GM10266 (cell line): ENCODE data around the gene IRX1.
A peak's percentile ranks its signal among the peaks of the same experiment; 100 is the strongest.

ENCODE experiments used
- DNase-seq: peaks from one replicate; pipeline ENCODE4 v3.0.0; 2012; ENCODE audit errors: extremely low spot score
- TF ChIP-seq, protein P1 (sequence below): IDR thresholded peaks from 2 replicates; pipeline ENCODE4 v1.5.1; 2012; ENCODE audit warnings: mild to moderate bottlenecking, low read depth; ENCODE audit not compliant: control insufficient read depth, insufficient read depth; ENCODE audit errors: missing control alignments

IRX1 gene

DNA sequence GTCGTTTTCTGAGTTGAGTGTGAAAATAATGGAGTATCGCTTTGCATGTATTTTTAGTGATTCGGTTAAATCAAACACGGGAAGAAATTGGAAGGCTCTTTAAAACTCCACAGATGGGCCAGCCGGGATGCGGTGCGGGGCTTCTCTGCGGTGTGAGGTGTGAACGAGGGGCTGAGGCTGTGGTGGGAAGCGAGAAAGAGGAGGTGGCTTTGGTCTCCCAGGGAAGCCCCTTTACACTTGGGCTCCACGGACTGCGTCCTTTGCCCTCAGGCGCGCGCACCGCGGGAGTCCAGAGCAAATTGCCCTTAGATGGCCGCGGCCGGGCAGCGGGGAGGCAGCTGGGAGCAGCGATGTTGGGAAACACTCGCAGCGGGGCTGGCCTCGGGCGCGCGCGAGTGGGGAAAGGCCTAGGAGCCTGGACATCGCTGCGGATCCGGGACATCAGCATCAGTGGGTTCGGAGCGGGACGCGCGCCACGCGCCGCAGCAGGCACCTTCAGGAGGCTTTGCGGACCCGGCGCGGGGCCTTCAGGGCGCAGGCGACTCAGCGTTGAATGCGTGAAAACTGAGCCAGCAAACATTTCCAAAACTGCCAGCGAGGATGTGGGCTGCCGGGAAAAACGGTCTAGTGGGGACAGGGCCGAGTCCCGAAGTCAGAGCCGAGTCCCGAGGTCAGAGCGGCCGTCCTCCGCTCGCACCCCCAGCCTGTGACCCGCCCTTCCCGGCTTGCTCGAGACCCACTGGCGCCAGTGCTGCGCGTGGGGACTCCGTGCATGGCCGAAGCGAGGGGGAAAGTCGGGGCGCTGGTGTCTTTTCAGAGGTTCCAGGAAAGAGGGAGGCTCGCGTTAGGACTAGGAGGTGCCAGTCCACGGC lies 6.5 kb downstream of the IRX1 start:
- DNase-seq = no peak
- TF ChIP-seq, protein P1, sequence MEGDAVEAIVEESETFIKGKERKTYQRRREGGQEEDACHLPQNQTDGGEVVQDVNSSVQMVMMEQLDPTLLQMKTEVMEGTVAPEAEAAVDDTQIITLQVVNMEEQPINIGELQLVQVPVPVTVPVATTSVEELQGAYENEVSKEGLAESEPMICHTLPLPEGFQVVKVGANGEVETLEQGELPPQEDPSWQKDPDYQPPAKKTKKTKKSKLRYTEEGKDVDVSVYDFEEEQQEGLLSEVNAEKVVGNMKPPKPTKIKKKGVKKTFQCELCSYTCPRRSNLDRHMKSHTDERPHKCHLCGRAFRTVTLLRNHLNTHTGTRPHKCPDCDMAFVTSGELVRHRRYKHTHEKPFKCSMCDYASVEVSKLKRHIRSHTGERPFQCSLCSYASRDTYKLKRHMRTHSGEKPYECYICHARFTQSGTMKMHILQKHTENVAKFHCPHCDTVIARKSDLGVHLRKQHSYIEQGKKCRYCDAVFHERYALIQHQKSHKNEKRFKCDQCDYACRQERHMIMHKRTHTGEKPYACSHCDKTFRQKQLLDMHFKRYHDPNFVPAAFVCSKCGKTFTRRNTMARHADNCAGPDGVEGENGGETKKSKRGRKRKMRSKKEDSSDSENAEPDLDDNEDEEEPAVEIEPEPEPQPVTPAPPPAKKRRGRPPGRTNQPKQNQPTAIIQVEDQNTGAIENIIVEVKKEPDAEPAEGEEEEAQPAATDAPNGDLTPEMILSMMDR = no peak

DNA sequence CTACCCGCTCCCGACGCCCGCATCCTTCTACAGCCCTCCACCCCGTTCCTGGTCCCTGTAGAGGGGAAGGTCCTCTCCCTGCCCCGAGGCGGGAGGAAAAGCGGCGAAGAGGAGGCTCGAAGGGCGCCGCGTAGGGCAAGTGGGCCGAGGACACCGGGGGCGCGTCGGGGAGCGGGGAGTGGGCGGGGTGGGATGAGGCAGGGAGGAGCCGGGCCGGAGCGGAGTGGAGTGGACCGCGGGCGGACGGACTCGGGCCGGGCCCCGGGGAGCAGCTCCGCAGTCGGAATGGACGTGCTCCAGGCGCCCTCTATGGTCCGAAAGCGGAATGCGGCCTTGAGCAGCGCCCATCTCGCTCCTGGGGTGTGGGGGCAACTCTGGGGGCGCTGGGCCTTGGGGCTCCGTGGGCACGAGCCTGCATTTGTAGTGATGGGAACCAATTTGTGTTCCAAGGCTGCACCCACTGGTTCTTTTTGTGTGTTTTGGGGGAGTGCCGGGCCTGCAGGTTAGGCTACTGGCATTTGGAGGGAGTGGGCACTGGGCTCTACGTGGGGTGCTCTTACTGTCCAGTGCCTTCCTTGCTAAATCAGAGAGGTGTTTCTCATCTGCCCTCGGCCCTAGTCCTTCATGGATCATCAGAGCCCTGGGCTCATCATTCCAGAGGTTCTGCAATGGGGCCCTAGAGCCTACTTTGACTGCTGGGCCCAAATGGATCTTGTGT lies 7.3 kb downstream of the IRX1 start:
- peak; percentile 26 for DNase-seq
- TF ChIP-seq, protein P1 = peak; percentile 29

DNA sequence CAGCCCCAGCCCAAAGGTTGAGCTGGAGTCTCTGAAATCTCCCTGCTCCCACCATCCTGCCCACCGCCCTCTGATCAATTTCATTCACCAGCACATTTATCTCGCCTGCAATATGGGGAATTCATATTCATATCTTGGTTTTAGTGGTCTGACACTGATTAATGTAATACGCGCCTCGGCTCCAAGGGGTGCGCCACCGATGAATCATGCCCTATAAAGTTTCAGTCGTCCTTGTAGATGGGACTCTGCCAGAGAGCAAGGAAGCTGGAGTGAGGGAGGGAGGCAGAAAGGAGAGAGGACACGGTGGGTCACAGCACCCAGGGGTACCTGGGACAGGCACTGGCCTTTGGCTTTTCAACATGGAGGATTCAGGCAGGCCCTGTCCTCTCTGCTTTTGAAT lies 8.9 kb downstream of the IRX1 start:
- TF ChIP-seq, protein P1 = no peak
- DNase-seq = no peak

DNA sequence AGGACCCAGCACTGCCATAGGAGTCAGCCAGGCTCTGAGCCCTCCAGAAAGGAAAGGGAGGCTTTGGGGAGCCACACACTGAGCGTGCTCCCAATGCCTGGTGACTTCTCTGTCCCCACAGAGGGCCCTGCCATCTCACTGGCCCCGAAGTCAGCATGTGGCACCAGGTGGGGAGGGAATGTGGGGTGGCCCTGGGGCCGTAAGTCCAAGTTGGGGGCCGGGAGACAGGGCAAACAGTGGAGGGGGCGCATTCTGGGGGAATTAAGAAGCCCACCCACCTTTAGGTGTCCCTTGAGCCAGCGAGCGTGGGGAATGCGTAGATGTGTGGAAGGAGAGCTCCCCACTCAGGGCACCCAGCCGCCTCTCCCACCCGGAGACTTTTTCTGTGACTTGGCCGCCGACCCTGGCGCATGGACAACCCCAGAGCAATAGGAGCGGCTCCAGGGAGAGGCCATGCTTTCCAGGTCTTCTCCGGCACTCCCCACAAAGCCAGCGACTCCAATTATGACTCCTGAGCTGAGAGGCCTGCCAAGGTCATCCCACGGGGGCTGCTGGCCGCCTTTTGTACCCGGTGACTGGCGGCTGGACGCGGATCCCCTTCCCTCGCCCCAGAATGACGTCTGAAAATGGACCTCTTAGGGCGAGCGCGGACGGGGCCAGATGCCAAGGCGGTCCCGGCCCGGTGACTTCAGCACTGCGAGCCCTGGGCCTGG lies 9.8 kb downstream of the IRX1 start:
- TF ChIP-seq, protein P1 = no peak

DNA sequence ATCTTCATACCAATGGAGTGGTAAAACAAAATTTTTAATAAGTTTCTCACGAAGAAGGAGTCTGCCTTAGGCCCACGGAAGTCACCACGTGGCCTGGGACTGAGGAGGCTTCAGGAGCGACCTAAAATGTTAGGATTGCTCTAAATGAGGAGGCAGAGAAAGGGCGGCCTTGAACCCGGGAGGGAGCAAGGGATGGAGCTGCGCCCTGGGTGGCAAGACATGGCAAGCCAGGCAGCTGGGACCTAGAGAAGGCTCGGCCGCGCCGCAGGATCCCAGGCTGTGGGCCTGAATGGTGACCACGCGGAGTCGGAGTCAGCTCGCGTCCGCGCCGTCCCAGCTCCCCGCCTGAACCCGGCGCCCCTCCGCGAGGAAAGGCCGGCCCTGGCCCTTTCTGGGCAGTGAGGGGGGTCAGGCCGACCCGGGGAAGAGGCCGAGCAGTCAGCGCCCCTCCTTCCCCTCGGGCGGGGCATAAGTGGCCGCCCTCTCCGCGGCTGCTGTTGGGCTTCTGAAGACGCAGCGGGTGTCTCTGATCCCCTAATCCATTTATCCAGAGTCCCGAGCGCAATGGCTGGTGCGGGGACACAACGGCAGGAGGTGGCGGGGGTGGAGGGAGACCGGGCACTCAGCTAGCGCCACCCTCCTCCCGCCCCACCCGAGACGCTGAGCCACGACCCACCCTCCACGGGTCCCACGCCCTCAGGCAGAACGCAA lies 10.6 kb downstream of the IRX1 start:
- no peak for DNase-seq
- TF ChIP-seq, protein P1 = no peak

More for the DNA sequence above, 9.8 kb downstream of the IRX1 start:
- DNase-seq = no peak

DNA sequence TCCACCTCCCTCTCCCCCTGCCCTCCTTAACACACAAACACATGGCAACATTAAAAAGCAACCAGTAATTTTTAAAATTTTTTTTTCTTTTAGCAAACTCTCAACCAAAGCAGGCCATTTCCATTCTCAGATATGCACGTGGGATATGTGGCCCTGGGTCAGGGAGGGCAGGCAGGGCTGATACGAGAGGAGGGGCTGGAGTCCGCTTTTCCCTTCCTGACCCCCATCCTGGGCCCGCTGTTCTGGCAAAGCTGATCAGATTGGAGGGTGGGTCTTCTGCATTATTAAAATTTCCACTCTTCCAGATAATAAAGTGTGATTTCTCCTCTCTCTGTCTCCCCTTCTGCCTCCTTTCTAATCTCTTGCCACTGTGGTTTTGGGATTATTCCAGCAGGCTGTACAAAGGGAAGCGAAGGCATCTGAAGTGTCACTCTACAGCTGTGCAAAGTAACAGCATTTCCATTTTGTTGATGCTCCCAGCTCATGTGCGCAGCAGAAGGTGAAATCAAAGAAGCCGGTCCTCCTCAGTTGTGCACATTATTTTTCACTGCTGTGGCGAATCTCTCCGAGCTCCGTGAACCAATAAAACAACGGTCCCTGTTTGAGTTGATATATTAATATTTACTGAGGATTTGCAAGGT lies 12.0 kb downstream of the IRX1 start:
- DNase-seq = no peak
- TF ChIP-seq, protein P1 = no peak
